Measurements from ENCODE around the gene RALA.

DNA sequence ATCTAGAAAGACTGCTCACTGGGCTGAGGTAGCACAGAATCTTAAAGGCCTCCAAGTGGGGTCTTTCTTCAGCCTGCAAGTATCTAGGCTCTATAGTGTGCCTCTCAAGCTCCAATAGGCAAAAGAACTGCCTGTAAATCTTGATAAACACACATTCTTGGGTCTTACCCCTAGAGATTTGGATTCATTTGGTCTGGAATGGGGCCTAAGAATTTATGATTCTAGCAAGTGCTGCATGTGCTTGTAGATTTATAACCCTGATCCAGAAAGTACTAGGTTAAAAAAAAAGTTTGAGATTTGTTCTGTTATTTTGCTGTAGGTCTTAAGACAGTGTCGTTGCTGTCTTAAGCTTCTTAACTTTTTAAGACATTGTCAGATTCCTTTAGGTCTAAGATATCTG, 74.1 kb downstream of the RALA start:
- no peak for TF ChIP-seq EZH2 (IDR thresholded peaks at IDR 0.05)
- TF ChIP-seq FOSL1 (IDR thresholded peaks at IDR 0.05; ENCODE audit: low read depth) = no peak
- TF ChIP-seq TCF7L2 (IDR thresholded peaks at IDR 0.05; ENCODE audit: borderline replicate concordance, extremely low read depth, insufficient read depth, insufficient read length) = no peak
- TF ChIP-seq, protein P1, sequence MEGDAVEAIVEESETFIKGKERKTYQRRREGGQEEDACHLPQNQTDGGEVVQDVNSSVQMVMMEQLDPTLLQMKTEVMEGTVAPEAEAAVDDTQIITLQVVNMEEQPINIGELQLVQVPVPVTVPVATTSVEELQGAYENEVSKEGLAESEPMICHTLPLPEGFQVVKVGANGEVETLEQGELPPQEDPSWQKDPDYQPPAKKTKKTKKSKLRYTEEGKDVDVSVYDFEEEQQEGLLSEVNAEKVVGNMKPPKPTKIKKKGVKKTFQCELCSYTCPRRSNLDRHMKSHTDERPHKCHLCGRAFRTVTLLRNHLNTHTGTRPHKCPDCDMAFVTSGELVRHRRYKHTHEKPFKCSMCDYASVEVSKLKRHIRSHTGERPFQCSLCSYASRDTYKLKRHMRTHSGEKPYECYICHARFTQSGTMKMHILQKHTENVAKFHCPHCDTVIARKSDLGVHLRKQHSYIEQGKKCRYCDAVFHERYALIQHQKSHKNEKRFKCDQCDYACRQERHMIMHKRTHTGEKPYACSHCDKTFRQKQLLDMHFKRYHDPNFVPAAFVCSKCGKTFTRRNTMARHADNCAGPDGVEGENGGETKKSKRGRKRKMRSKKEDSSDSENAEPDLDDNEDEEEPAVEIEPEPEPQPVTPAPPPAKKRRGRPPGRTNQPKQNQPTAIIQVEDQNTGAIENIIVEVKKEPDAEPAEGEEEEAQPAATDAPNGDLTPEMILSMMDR (IDR thresholded peaks at IDR 0.05 in 2 of 3, conservative IDR thresholded peaks at IDR 0.05 in 1 of 3; ENCODE audit: borderline replicate concordance in 1 of 3, insufficient read depth in 1 of 3, low read depth in 2 of 3, low read length in 2 of 3) = no peak
- no peak for TF ChIP-seq JUND (IDR thresholded peaks at IDR 0.05)
- TF ChIP-seq SIN3A (IDR thresholded peaks at IDR 0.05; ENCODE audit: low read depth) = no peak
